ENCODE data around the gene USP7. TPM values are rescaled to one million over a fixed set of nuclear protein-coding genes. Genes with fewer than 3 reads are reported as not detected.
A peak's percentile ranks its signal among the peaks of the same experiment; 100 is the strongest.

The USP7 gene
- total RNA-seq, 2 experiments from 2014 or later = 155 to 163 TPM

- intact Hi-C loops (cut with micrococcal nuclease) = no loop called here
- peak overlapping the region; percentile 63 for H3K27ac Mint-ChIP-seq
- DNase-seq = no peak
These were observed 103.5 kb downstream of the USP7 start for GRCh38 chr16:8859913-8860881.

GRCh38 chr16:8858994-8859912, 104.5 kb downstream of the USP7 start:
- Mint-ChIP-seq H3K36me3 (ENCODE audit: low read depth) (peaks cover 38% of the 10 kb centered on the region), H3K4me1 (ENCODE audit: low read depth) (peaks cover 28% of the 10 kb centered on the region), H3K27me3 (no peaks in the 10 kb centered on the region), H3K9me3 (no peaks in the 10 kb centered on the region), H3K27ac (peak overlapping the region; percentile 7), H3K4me3 (no peak overlapping the region)
- POLR2A ChIA-PET = interaction anchor here (1.3 to 2.6 kb wide), 2 partner anchors 9 to 21 kb away, joined by 3 to 15 read pairs; partner anchors contain the start of gene CARHSP1
- ATAC-seq (no peak), DNase-seq (peak; percentile 1)
- intact Hi-C loops (cut with micrococcal nuclease) = no loop called here
- CTCF ChIA-PET = no interaction called here
- no peak for TF ChIP-seq CTCF (IDR thresholded peaks at IDR 0.05)

More at GRCh38 chr16:8859913-8860881, 103.5 kb downstream of the USP7 start:
- CTCF ChIA-PET = interaction anchor here (0.7 kb wide), 1 partner anchor 19 kb away, joined by 3 read pairs; no protein-coding TSS in a partner anchor
- H3K9me3 Mint-ChIP-seq = no peaks in the 10 kb centered on the region
- H3K36me3 Mint-ChIP-seq (ENCODE audit: low read depth) = peaks cover 33% of the 10 kb centered on the region
- no peak for ATAC-seq
- peaks cover 28% of the 10 kb centered on the region for H3K4me1 Mint-ChIP-seq (ENCODE audit: low read depth)
- H3K4me3 Mint-ChIP-seq = no peak overlapping the region
- POLR2A ChIA-PET = interaction anchor here (0.8 to 2.6 kb wide), 4 partner anchors 8 to 20 kb away, joined by 3 to 15 read pairs (median 4); partner anchors contain the start of gene CARHSP1
- H3K27me3 Mint-ChIP-seq = no peaks in the 10 kb centered on the region
- no peak for TF ChIP-seq CTCF (IDR thresholded peaks at IDR 0.05)

- Mint-ChIP-seq H3K27me3 (no peaks in the 10 kb centered on the region), H3K36me3 (ENCODE audit: low read depth) (peaks cover 49% of the 10 kb centered on the region), H3K4me3 (no peak overlapping the region), H3K9me3 (no peaks in the 10 kb centered on the region), H3K27ac (peak overlapping the region; percentile 75), H3K4me1 (ENCODE audit: low read depth) (peaks cover 31% of the 10 kb centered on the region)
- DNase-seq = peak; percentile 3
- TF ChIP-seq CTCF (IDR thresholded peaks at IDR 0.05) = no peak
- POLR2A ChIA-PET = interaction anchor here (9.0 kb wide), 1 partner anchor 10 kb away, joined by 99 read pairs; the partner anchor contains the start of gene CARHSP1
- CTCF ChIA-PET = interaction anchor here (1.2 to 2.2 kb wide), 4 partner anchors 13 to 41 kb away, joined by 3 to 13 read pairs (median 5); partner anchors contain the start of gene CARHSP1
- intact Hi-C loops (cut with micrococcal nuclease) = no loop called here
- ATAC-seq = no peak
These were observed 107.7 kb downstream of the USP7 start for GRCh38 chr16:8855972-8856371.

- Mint-ChIP-seq H3K27ac (peak overlapping the region; percentile 59), H3K9me3 (no peaks in the 10 kb centered on the region), H3K4me1 (ENCODE audit: low read depth) (peaks cover 35% of the 10 kb centered on the region), H3K27me3 (no peaks in the 10 kb centered on the region), H3K4me3 (no peak overlapping the region), H3K36me3 (ENCODE audit: low read depth) (peaks cover 56% of the 10 kb centered on the region)
- TF ChIP-seq CTCF (IDR thresholded peaks at IDR 0.05) = no peak
- no peak for ATAC-seq
- ChIA-PET CTCF (interaction anchor here (0.9 to 2.2 kb wide), 5 partner anchors 10 to 42 kb away, joined by 3 to 13 read pairs (median 3); partner anchors contain the start of gene CARHSP1), POLR2A (interaction anchor here (1.0 to 9.0 kb wide), 2 partner anchors 11 to 55 kb away, joined by 4 to 99 read pairs; partner anchors contain the start of gene CARHSP1)
- intact Hi-C loops (cut with micrococcal nuclease) = no loop called here
- DNase-seq = peak; percentile 32
These were observed 108.5 kb downstream of the USP7 start for GRCh38 chr16:8855051-8855786.

Data from activated CD8-positive, alpha-beta T cell treated with anti-CD3 and anti-CD28 coated beads for 36 hours (primary cell).